ENCODE results near the gene TRIO.

Gene TRIO

GRCh38 chr5:14420101-14420811, 277.1 kb downstream of the TRIO start:
- Histone ChIP-seq H3K4me1 (ENCODE audit: control insufficient read depth, low read length) (no peaks in the 10 kb centered on the region), H3F3A (ENCODE audit: control insufficient read depth, insufficient read depth) (no peaks in the 10 kb centered on the region), H3K36me3 (ENCODE audit: control insufficient read depth, low read length) (peaks cover 7% of the 10 kb centered on the region; the same call in 1 of the 2 replicates)

GRCh38 chr5:14421851-14422250, 278.7 kb downstream of the TRIO start:
- peaks cover 4% of the 10 kb centered on the region; the same call in 1 of the 2 replicates for H3K36me3 ChIP-seq (ENCODE audit: control insufficient read depth, low read length)
- no peaks in the 10 kb centered on the region for H3K9me2 ChIP-seq (replicated peaks; ENCODE audit: control insufficient read depth, low read length)
- H3K9me3 ChIP-seq (ENCODE audit: control insufficient read depth, insufficient read depth, low read length), result no peaks in the 10 kb centered on the region
- no peaks in the 10 kb centered on the region for H3K27me3 ChIP-seq (ENCODE audit: control insufficient read depth, low read length)
- no peaks in the 10 kb centered on the region for H3F3A ChIP-seq (ENCODE audit: control insufficient read depth, insufficient read depth)
- no peaks in the 10 kb centered on the region for H3K79me2 ChIP-seq (ENCODE audit: control insufficient read depth, low read length)
- H3K27ac ChIP-seq (ENCODE audit: low read depth, low read length), result no peak overlapping the region
- H3K4me2 ChIP-seq (ENCODE audit: low read length), result no peak overlapping the region
- H3K4me1 ChIP-seq (ENCODE audit: control insufficient read depth, low read length), result no peaks in the 10 kb centered on the region
- TF ChIP-seq EZH2phosphoT487 (IDR thresholded peaks at IDR 0.05; ENCODE audit: borderline replicate concordance, low read length), result no peak
- TF ChIP-seq, protein P1, sequence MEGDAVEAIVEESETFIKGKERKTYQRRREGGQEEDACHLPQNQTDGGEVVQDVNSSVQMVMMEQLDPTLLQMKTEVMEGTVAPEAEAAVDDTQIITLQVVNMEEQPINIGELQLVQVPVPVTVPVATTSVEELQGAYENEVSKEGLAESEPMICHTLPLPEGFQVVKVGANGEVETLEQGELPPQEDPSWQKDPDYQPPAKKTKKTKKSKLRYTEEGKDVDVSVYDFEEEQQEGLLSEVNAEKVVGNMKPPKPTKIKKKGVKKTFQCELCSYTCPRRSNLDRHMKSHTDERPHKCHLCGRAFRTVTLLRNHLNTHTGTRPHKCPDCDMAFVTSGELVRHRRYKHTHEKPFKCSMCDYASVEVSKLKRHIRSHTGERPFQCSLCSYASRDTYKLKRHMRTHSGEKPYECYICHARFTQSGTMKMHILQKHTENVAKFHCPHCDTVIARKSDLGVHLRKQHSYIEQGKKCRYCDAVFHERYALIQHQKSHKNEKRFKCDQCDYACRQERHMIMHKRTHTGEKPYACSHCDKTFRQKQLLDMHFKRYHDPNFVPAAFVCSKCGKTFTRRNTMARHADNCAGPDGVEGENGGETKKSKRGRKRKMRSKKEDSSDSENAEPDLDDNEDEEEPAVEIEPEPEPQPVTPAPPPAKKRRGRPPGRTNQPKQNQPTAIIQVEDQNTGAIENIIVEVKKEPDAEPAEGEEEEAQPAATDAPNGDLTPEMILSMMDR (IDR thresholded peaks at IDR 0.05; ENCODE audit: low read depth, low read length, poor library complexity, severe bottlenecking), result no peak
- H4K20me1 ChIP-seq (ENCODE audit: control insufficient read depth, insufficient read depth, low read depth, low read length), result no peaks in the 10 kb centered on the region
- H3K4me3 ChIP-seq (ENCODE audit: low read length), result no peak overlapping the region

More at GRCh38 chr5:14420101-14420811, 277.1 kb downstream of the TRIO start:
- no peaks in the 10 kb centered on the region for H3K27me3 ChIP-seq (ENCODE audit: control insufficient read depth, low read length)
- no peak overlapping the region for H3K4me2 ChIP-seq (ENCODE audit: low read length)
- TF ChIP-seq, protein P1 (IDR thresholded peaks at IDR 0.05; ENCODE audit: low read depth, low read length, poor library complexity, severe bottlenecking), result no peak
- TF ChIP-seq EZH2phosphoT487 (IDR thresholded peaks at IDR 0.05; ENCODE audit: borderline replicate concordance, low read length), result no peak
- H3K79me2 ChIP-seq (ENCODE audit: control insufficient read depth, low read length), result no peaks in the 10 kb centered on the region
- no peaks in the 10 kb centered on the region for H4K20me1 ChIP-seq (ENCODE audit: control insufficient read depth, insufficient read depth, low read depth, low read length)
- H3K27ac ChIP-seq (ENCODE audit: low read depth, low read length), result no peak overlapping the region
- no peak overlapping the region for H3K4me3 ChIP-seq (ENCODE audit: low read length)
- H3K9me2 ChIP-seq (replicated peaks; ENCODE audit: control insufficient read depth, low read length), result no peaks in the 10 kb centered on the region
- H3K9me3 ChIP-seq (ENCODE audit: control insufficient read depth, insufficient read depth, low read length), result no peaks in the 10 kb centered on the region

DNA sequence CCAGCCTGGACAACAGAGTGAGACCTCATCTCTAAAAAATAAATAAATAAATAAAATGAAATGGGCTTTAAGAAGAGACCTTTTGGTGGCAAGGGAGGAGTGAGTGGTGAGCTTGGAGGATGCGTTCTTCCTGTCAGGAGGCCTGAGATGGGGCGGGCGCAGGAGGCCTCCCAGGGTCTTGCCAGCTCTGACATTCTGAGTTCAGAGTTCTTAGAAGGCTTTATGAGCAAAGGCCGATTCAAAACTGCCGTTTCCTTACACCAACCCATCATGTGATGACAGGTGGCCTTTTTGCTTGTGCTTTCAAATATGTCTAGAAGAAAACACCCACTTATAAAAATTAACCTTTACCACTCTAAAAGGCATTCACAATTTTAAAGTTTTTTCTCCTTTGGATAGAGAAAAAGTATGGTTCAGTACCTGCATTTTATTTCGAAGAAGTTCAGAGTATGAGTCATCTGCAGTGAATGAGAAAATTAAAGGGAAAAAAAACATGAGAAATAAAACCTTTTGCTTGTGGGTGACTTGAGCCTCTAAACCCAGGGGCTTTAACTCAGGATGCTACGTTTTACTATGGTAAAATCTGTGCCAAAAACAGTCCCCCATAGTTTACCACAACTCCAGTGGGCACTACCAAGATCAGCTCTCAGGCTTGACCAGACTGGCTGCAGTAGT, 281.0 kb downstream of the TRIO start:
- Histone ChIP-seq H3K27ac (ENCODE audit: low read depth, low read length) (no peak overlapping the region), H4K20me1 (ENCODE audit: control insufficient read depth, insufficient read depth, low read depth, low read length) (no peaks in the 10 kb centered on the region), H3K4me3 (ENCODE audit: low read length) (no peak overlapping the region), H3K9me2 (replicated peaks; ENCODE audit: control insufficient read depth, low read length) (no peaks in the 10 kb centered on the region), H3F3A (ENCODE audit: control insufficient read depth, insufficient read depth) (no peaks in the 10 kb centered on the region), H3K79me2 (ENCODE audit: control insufficient read depth, low read length) (no peaks in the 10 kb centered on the region), H3K36me3 (ENCODE audit: control insufficient read depth, low read length) (peaks cover 4% of the 10 kb centered on the region; the same call in 1 of the 2 replicates), H3K4me1 (ENCODE audit: control insufficient read depth, low read length) (no peaks in the 10 kb centered on the region), H3K9me3 (ENCODE audit: control insufficient read depth, insufficient read depth, low read length) (no peaks in the 10 kb centered on the region), H3K4me2 (ENCODE audit: low read length) (no peak overlapping the region), H3K27me3 (ENCODE audit: control insufficient read depth, low read length) (no peaks in the 10 kb centered on the region)
- TF ChIP-seq, protein P1 (IDR thresholded peaks at IDR 0.05; ENCODE audit: low read depth, low read length, poor library complexity, severe bottlenecking), result no peak
- TF ChIP-seq EZH2phosphoT487 (IDR thresholded peaks at IDR 0.05; ENCODE audit: borderline replicate concordance, low read length), result no peak
